Activated T-cell treated with anti-CD3 and anti-CD28 coated beads, Interleukin-2, amount 50 U/mL, for 24 hours (primary cell): ENCODE measurements around the gene CNDP2.
A peak's percentile ranks its signal among the peaks of the same experiment; 100 is the strongest.

Experiments
- DNase-seq: peaks from one replicate; pipeline ENCODE4 v3.0.0-alpha.2; 2020
- H3K27ac Mint-ChIP-seq: 2 replicates; pipeline ENCODE4 v1.8.0; 2020; ENCODE audit warnings: mild to moderate bottlenecking, mixed read lengths
- H3K27me3 Mint-ChIP-seq: 2 replicates; pipeline ENCODE4 v1.8.0; 2020; ENCODE audit warnings: mixed read lengths
- H3K36me3 Mint-ChIP-seq: 2 replicates; pipeline ENCODE4 v1.8.0; 2020; ENCODE audit warnings: low read depth, mixed read lengths
- H3K4me1 Mint-ChIP-seq: 2 replicates; pipeline ENCODE4 v1.8.0; 2020; ENCODE audit warnings: low read depth, mixed read lengths
- H3K4me3 Mint-ChIP-seq: 2 replicates; pipeline ENCODE4 v1.8.0; 2020; ENCODE audit warnings: mild to moderate bottlenecking, moderate library complexity, mixed read lengths
- H3K9me3 Mint-ChIP-seq: 2 replicates; pipeline ENCODE4 v1.8.0; 2020; ENCODE audit warnings: mixed read lengths

Gene CNDP2

GRCh38 chr18:74457725-74458421, 38.3 kb upstream of the CNDP2 start:
- no peak for DNase-seq
- no peak overlapping the region for H3K27ac Mint-ChIP-seq
- H3K36me3 Mint-ChIP-seq = no peaks in the 10 kb centered on the region
- peaks cover 14% of the 10 kb centered on the region for H3K4me1 Mint-ChIP-seq
- H3K9me3 Mint-ChIP-seq = no peaks in the 10 kb centered on the region
- H3K4me3 Mint-ChIP-seq = peak overlapping the region; percentile 61
- H3K27me3 Mint-ChIP-seq = peaks cover 51% of the 10 kb centered on the region

- Mint-ChIP-seq H3K36me3 (no peaks in the 10 kb centered on the region), H3K4me3 (no peak overlapping the region), H3K27ac (no peak overlapping the region), H3K4me1 (peaks cover 14% of the 10 kb centered on the region), H3K9me3 (no peaks in the 10 kb centered on the region), H3K27me3 (peaks cover 31% of the 10 kb centered on the region)
- no peak for DNase-seq
Measured at GRCh38 chr18:74459889-74460288, 36.3 kb upstream of the CNDP2 start.

- H3K36me3 Mint-ChIP-seq = no peaks in the 10 kb centered on the region
- no peaks in the 10 kb centered on the region for H3K9me3 Mint-ChIP-seq
- H3K4me1 Mint-ChIP-seq = peaks cover 14% of the 10 kb centered on the region
- no peak overlapping the region for H3K27ac Mint-ChIP-seq
- H3K4me3 Mint-ChIP-seq = no peak overlapping the region
- no peak for DNase-seq
- H3K27me3 Mint-ChIP-seq = peaks cover 23% of the 10 kb centered on the region
Measured at GRCh38 chr18:74460825-74461224, 35.3 kb upstream of the CNDP2 start.

DNA sequence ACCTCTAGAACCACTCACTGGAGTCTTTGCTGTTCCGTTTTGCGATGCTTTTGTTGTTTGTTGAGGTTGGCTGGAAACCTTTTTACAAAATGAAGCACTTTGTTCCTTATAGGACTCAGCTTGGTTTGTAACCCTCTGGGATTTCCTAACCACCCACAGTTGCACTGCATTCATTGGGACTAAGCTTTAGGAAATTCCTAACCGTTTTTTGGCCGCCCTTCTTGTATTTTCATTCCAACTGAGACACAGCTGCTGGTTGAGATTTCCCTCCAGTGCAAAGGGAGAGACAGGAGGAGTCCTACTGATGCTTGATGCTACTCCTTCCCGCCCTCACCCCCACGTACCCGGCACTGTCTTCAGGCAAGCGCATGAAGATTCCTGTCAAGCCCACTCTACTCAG, 32.9 kb upstream of the CNDP2 start:
- Mint-ChIP-seq H3K4me3 (no peak overlapping the region), H3K27ac (no peak overlapping the region), H3K4me1 (peaks cover 9% of the 10 kb centered on the region), H3K27me3 (peaks cover 4% of the 10 kb centered on the region), H3K36me3 (no peaks in the 10 kb centered on the region), H3K9me3 (no peaks in the 10 kb centered on the region)
- no peak for DNase-seq

DNA sequence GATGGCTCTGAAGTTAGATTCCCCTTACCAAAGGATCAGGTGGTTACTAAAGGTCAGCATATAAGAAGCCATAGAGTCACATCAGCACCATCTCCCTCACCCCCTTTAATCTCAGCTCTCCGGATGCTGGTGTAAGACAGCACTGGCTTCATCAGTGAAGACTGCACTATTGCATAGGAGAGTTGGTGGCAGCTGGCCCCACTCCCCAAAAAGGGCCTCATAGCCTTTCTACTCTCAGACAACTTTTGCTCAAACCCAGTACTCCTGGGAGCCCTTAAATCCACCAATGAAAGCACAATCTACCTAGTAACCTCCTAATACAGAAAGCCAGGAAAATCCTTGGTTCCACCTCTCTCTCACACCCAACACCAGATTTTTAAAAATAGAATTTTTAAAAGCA, 32.2 kb upstream of the CNDP2 start:
- H3K27me3 Mint-ChIP-seq = no peaks in the 10 kb centered on the region
- H3K27ac Mint-ChIP-seq = no peak overlapping the region
- peaks cover 4% of the 10 kb centered on the region for H3K4me1 Mint-ChIP-seq
- no peaks in the 10 kb centered on the region for H3K9me3 Mint-ChIP-seq
- H3K4me3 Mint-ChIP-seq = no peak overlapping the region
- no peak for DNase-seq
- no peaks in the 10 kb centered on the region for H3K36me3 Mint-ChIP-seq

DNA sequence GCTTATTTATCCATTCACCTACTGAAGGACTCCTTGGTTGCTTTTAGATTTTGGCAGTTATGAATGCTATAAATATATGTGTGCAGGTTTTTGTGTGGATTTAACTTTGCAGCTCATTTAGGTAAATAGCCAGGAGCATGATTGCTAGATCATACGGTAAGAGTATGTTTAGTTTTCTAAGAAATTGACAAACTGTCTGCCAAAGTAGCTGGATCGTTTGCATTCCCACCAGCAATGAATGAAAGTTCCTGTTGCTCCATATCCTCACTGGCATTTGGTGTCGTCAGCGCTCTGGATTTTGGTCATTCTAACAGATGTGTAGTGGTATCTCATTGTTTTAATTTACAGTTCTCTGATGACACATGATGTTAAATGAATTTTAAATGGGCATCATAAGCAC, 30.4 kb upstream of the CNDP2 start:
- DNase-seq = no peak
- no peak overlapping the region for H3K27ac Mint-ChIP-seq
- no peaks in the 10 kb centered on the region for H3K4me1 Mint-ChIP-seq
- H3K36me3 Mint-ChIP-seq = no peaks in the 10 kb centered on the region
- no peak overlapping the region for H3K4me3 Mint-ChIP-seq
- peaks cover 9% of the 10 kb centered on the region for H3K9me3 Mint-ChIP-seq
- no peaks in the 10 kb centered on the region for H3K27me3 Mint-ChIP-seq

DNA sequence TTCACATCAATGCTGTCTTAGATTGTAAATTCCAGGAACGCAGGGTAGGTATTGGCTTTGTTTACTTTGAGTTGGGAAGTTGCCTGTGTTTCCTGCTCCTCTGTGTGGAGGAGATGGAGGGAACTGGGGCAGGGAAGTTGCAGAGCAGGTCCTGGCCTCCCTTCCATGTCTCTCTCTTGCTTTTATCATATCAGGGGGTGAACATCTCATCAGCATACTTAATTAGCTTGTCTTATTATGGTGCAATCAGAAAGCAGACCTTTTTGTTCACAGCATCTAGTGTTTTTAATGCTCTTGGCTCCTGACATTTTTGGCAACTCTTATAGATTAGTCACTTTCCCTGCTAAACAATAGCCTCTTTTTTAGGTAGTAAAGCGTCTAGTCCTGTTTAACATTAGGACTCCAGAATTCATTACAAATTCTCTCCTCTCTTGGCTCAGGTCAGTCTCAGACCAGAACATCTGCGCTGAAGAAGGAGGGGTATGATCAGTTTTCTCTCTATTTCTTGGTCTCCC, 27.6 kb upstream of the CNDP2 start:
- Mint-ChIP-seq H3K4me1 (no peaks in the 10 kb centered on the region), H3K36me3 (no peaks in the 10 kb centered on the region), H3K27ac (no peak overlapping the region), H3K9me3 (peaks cover 9% of the 10 kb centered on the region), H3K4me3 (no peak overlapping the region), H3K27me3 (no peaks in the 10 kb centered on the region)
- no peak for DNase-seq

DNA sequence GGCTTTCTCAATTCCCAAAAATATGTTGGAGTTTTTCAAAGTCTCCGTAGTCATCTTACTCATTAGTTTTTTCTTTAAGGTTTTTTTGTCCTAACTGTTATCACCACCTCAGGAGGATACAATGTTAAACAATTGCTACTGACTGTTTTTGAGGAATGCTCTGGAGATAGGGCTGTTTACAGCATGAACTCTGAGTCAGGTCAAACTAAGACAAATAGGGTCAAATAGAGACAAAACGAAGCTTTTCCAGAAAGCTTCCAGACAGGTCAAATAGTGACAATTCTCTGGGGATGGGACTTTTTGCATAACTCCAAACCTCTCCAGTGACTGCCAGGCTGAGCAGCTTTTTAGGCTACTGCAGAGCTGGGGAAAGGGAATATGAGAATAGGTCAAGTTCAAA, 23.9 kb upstream of the CNDP2 start:
- H3K4me3 Mint-ChIP-seq = no peak overlapping the region
- DNase-seq = no peak
- no peaks in the 10 kb centered on the region for H3K36me3 Mint-ChIP-seq
- H3K27me3 Mint-ChIP-seq = no peaks in the 10 kb centered on the region
- no peak overlapping the region for H3K27ac Mint-ChIP-seq
- peaks cover 9% of the 10 kb centered on the region for H3K9me3 Mint-ChIP-seq
- no peaks in the 10 kb centered on the region for H3K4me1 Mint-ChIP-seq

DNA sequence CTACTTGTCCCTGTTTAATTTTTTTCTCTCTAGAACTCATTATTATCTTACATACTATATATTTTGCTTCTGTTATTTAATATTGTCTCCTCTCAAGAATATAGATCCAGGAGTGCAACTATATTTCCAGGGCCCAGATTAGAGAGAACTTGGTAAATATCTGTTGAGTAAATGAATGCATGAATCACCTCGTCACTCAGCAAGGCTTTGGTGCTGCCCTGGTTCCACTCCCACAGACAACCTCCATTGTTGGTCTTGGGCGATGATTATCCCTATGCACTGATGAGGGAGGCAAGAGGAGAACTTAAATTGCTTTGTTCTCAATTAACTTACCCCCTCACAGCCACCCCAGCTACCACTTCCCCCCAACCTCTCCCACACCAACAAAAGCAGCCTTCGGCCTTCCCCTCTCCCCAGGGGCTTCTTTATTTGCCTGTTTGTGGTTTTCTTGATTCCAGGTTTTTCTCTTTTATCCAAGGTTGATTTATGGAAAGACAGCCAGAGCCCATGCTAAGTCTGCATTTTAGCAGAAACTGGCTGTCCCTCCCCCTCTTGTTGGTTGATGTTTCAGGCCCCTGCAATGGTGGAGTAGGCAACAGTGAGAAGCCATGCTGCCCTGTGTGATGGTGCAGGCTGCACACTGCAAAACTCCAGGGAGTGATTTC, 22.1 kb upstream of the CNDP2 start:
- H3K27me3 Mint-ChIP-seq = no peaks in the 10 kb centered on the region
- no peak for DNase-seq
- peaks cover 9% of the 10 kb centered on the region for H3K9me3 Mint-ChIP-seq
- no peak overlapping the region for H3K27ac Mint-ChIP-seq
- no peak overlapping the region for H3K4me3 Mint-ChIP-seq
- no peaks in the 10 kb centered on the region for H3K36me3 Mint-ChIP-seq
- H3K4me1 Mint-ChIP-seq = peaks cover 5% of the 10 kb centered on the region

GRCh38 chr18:74476140-74476539, 20.0 kb upstream of the CNDP2 start:
- H3K4me3 Mint-ChIP-seq = no peak overlapping the region
- H3K27me3 Mint-ChIP-seq = no peaks in the 10 kb centered on the region
- no peaks in the 10 kb centered on the region for H3K9me3 Mint-ChIP-seq
- H3K27ac Mint-ChIP-seq = no peak overlapping the region
- DNase-seq = no peak
- H3K36me3 Mint-ChIP-seq = no peaks in the 10 kb centered on the region
- peaks cover 5% of the 10 kb centered on the region for H3K4me1 Mint-ChIP-seq

DNA sequence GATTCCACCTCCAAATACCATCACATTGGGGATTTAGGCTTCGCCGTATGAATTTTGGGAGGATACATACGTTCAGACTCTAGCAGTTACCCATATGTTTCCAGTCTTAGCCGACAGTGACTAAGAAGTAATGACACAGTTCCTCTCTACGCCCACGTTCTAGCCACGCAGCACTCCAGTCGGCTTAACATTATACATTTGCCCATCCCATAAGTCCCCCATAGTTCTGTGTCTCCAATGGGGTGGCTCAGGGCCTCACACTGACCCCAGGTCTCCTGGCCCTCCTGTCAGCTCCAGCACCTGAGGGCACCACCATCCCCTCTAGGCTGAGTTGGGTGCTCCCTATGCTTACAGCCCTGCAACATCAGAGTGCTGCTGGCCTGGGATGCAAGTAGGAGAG, 18.4 kb upstream of the CNDP2 start:
- Mint-ChIP-seq H3K9me3 (no peaks in the 10 kb centered on the region), H3K4me1 (peaks cover 5% of the 10 kb centered on the region), H3K36me3 (no peaks in the 10 kb centered on the region), H3K27me3 (peaks cover 2% of the 10 kb centered on the region), H3K27ac (no peak overlapping the region), H3K4me3 (no peak overlapping the region)
- no peak for DNase-seq

GRCh38 chr18:74478316-74478715, 17.8 kb upstream of the CNDP2 start:
- peaks cover 3% of the 10 kb centered on the region for H3K27me3 Mint-ChIP-seq
- no peaks in the 10 kb centered on the region for H3K9me3 Mint-ChIP-seq
- no peaks in the 10 kb centered on the region for H3K36me3 Mint-ChIP-seq
- peaks cover 5% of the 10 kb centered on the region for H3K4me1 Mint-ChIP-seq
- no peak for DNase-seq
- H3K27ac Mint-ChIP-seq = no peak overlapping the region
- no peak overlapping the region for H3K4me3 Mint-ChIP-seq

GRCh38 chr18:74478880-74479279, 17.3 kb upstream of the CNDP2 start:
- peaks cover 5% of the 10 kb centered on the region for H3K4me1 Mint-ChIP-seq
- no peak for DNase-seq
- H3K27ac Mint-ChIP-seq = no peak overlapping the region
- no peaks in the 10 kb centered on the region for H3K36me3 Mint-ChIP-seq
- H3K9me3 Mint-ChIP-seq = no peaks in the 10 kb centered on the region
- no peak overlapping the region for H3K4me3 Mint-ChIP-seq
- H3K27me3 Mint-ChIP-seq = peaks cover 3% of the 10 kb centered on the region

DNA sequence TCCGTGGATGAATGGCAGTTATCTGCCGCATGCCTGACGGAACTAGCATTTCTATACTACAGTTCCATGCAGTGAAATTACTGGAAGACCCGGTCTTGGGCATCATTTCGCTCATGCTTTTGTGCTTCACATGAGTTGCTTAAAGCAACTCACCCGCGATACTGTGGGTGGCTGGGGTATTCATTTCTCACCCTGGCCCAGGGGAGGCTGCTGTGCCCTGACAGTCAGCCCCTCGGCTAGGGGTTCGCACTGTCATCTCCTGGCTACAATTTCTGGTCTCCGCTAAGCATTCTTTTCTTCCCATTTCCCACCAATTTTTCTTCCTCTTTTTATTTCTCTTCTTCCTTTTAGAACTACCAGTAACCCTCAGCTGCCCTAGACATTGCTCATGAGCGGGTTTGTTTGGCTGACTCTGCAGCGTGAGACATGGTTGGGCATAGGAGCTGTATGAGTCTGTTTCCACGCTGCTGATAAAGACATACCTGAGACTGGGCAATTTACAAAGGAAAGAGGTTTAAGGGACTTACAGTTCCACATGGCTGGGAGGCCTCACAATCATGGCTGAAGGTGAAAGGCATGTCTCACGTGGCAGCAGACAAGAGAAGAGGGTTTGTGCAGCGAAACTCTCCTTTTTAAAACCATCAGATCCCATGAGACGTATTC, 16.5 kb upstream of the CNDP2 start:
- DNase-seq = no peak
- Mint-ChIP-seq H3K36me3 (no peaks in the 10 kb centered on the region), H3K27me3 (peaks cover 3% of the 10 kb centered on the region), H3K4me1 (peaks cover 8% of the 10 kb centered on the region), H3K27ac (no peak overlapping the region), H3K9me3 (no peaks in the 10 kb centered on the region), H3K4me3 (no peak overlapping the region)

DNA sequence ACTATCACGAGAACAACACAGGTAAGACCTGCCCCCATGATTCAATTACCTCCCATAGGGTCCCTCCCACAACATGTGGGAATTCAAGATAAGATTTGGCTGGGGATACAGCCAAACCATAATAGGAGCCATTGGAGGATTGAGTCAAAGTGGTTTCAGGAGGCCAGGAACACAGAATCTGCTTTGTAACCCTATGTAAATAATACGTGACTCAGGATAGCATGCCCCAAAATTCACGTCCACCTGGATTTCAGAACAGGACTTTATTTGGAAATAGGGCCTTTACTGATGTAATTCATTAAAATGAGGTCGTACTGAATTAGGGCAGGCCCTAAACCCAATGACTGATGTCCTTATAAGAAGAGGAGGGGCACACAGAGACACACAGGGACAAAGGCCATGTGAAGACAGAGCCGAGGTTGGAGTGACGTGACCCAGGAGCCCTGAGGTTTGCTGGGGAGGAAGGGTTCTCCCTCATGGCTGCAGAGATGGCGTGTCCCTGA, 16.0 kb upstream of the CNDP2 start:
- Mint-ChIP-seq H3K9me3 (no peaks in the 10 kb centered on the region), H3K27ac (no peak overlapping the region), H3K4me1 (peaks cover 12% of the 10 kb centered on the region), H3K36me3 (no peaks in the 10 kb centered on the region), H3K4me3 (no peak overlapping the region), H3K27me3 (peaks cover 3% of the 10 kb centered on the region)
- DNase-seq = no peak
